AG04449 (cell line): Measurements from ENCODE around the gene WNT16.
"Not testable (repeated sequence)": the region's sequence is repeated elsewhere in the genome, so short reads cannot be mapped to it uniquely, and the experiment has no call there.

Experiments used
- CTCF ChIA-PET: fragments of 350-600 bp; formaldehyde crosslinking; extraction: SDS; loops from one replicate; lab custom pipeline; 2021; ENCODE audit warnings: antibody characterized with exemption; lab: Yijun Ruan, JAX
- POLR2A ChIA-PET: fragments of 400-600, 350-600 bp; formaldehyde crosslinking; extraction: SDS; loops from one replicate; lab custom pipeline; 2020; ENCODE audit warnings: antibody characterized with exemption, inconsistent platforms; lab: Yijun Ruan, JAX
- DNase-seq: peaks from one replicate; pipeline ENCODE4 v3.0.0-alpha.2; 2010; ENCODE audit warnings: low read depth, low spot score
- H3K4me3 ChIP-seq: 2 replicates; pipeline ENCODE4 v1.5.1; 2011; ENCODE audit warnings: low read depth, mild to moderate bottlenecking, control low read depth, low read length
- CTCF ChIP-seq: IDR thresholded peaks from one replicate; pipeline ENCODE4 v1.5.1; 2011; ENCODE audit warnings: mild to moderate bottlenecking, moderate library complexity, low read length, control low read depth, inconsistent platforms; ENCODE audit not compliant: insufficient read depth; ENCODE audit errors: missing control alignments

WNT16 gene

GRCh38 chr7:121286186-121286585, 42.6 kb upstream of the WNT16 start:
- ChIA-PET POLR2A (no interaction called here), CTCF (no interaction called here)
- no peak overlapping the region for H3K4me3 ChIP-seq
- no peak for TF ChIP-seq CTCF
- no peak for DNase-seq

- ChIA-PET CTCF (no interaction called here), POLR2A (no interaction called here)
- no peak for DNase-seq
- TF ChIP-seq CTCF = no peak
- H3K4me3 ChIP-seq = no peak overlapping the region
Observed at GRCh38 chr7:121286742-121287734, 41.8 kb upstream of the WNT16 start.

DNA sequence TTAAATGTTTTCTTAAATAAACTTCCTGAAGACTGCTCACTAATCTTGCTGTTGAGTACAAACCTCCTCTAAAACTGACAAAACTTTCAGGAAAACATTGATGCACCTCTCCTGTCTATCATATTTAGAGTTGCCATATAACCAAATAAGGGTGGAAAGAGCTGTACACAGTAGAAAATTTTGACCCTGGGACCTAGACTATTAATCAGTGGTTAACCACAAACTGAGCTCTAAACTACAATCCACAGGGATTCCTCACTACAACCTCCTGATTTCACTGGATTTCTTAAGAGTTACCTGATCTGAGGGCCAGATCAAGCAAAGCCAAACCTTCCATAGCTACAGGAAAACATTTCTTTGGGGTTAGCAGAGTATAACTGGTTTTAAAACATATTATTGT, 39.9 kb upstream of the WNT16 start:
- H3K4me3 ChIP-seq = no peak overlapping the region
- TF ChIP-seq CTCF = no peak
- CTCF ChIA-PET = interaction anchor here (1.1 kb wide), 1 partner anchor 10 kb away, joined by 3 read pairs; no protein-coding TSS in a partner anchor
- no peak for DNase-seq
- POLR2A ChIA-PET = no interaction called here

- POLR2A ChIA-PET, H3K4me3 ChIP-seq, DNase-seq: not testable (repeated sequence)
- CTCF ChIA-PET = interaction anchor here (1.1 kb wide), 1 partner anchor 9 kb away, joined by 3 read pairs; no protein-coding TSS in a partner anchor
Observed at GRCh38 chr7:121289930-121290329, 38.9 kb upstream of the WNT16 start.

- TF ChIP-seq CTCF = no peak
- POLR2A ChIA-PET = no interaction called here
- CTCF ChIA-PET = interaction anchor here (1.7 kb wide), 1 partner anchor 10 kb away, joined by 6 read pairs; no protein-coding TSS in a partner anchor
- no peak overlapping the region for H3K4me3 ChIP-seq
- DNase-seq = no peak
Observed at GRCh38 chr7:121294448-121294992, 34.3 kb upstream of the WNT16 start.

DNA sequence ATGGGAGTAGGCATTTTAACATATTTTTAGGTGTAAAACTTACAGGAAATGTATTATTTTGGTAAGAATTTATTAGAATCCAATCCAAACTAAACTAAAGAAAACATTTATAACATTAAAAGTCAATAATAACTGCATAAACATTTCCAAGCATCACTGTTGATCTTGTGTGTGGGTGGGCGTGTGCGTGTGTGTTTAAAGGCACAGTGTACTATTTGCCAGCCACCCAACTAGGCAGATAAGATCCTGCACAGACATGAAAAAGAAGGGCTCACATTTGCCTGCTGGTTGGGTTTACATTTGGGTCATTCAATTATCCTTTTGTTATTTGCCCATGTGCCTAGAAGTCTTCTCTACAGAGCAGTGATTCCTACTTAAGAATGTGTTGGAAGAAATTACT, 31.0 kb upstream of the WNT16 start:
- TF ChIP-seq CTCF = no peak
- CTCF ChIA-PET = interaction anchor here (1.3 kb wide), 1 partner anchor 8 kb away, joined by 3 read pairs; no protein-coding TSS in a partner anchor
- POLR2A ChIA-PET = no interaction called here
- H3K4me3 ChIP-seq = no peak overlapping the region
- DNase-seq = no peak
